Loucy (cell line): ENCODE data around the gene CXXC1.

Source experiments
- CTCF ChIP-seq: fragments of 200-600 bp; sonication (generic); conservative IDR thresholded peaks from 2 replicates; pipeline ENCODE4 v1.5.1; 2014; ENCODE audit warnings: mild to moderate bottlenecking, antibody characterized with exemption, low read length
- EZH2phosphoT487 ChIP-seq: fragments of 200-600 bp; IDR thresholded peaks from 2 replicates; pipeline ENCODE4 v1.6.1; 2018; ENCODE audit warnings: antibody characterized with exemption, mild to moderate bottlenecking, moderate library complexity, borderline replicate concordance

DNA sequence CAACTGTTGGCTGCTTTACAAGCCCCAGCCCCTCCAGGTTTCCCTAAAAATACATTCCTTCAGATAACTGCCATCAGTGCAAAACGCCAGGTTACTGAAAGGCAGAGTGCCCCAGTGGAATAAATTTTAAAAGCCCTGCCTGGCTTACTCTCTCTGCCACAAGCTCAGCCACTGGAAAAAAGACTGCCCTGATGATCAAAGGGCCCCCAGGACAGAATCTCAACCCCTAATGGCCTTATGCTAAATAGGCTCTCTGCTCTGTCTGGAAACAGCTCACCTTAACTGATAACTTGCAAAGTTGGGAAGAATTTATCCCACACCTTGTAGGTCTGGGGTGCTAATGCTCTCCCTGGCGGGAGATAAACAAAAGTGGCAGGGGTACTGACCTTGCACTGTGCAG lies 55.1 kb downstream of the CXXC1 start:
- TF ChIP-seq CTCF, result no peak
- TF ChIP-seq EZH2phosphoT487, result no peak
